HG03066 (cell line): ENCODE data around the gene DYRK1B.
"Not testable (repeated sequence)": the region's sequence is repeated elsewhere in the genome, so short reads cannot be mapped to it uniquely, and the experiment has no call there.

Experiments
- ATAC-seq: cut with Tn5 transposase; IDR thresholded peaks from one replicate; pipeline ENCODE4 v1.9.1; 2021; ENCODE audit warnings: low read depth; ENCODE audit not compliant: unreplicated experiment

DYRK1B gene

GRCh38 chr19:39814111-39814510 lies 19.9 kb downstream of the DYRK1B start:
- ATAC-seq: not testable (repeated sequence)

GRCh38 chr19:39813264-39813993 lies 20.5 kb downstream of the DYRK1B start:
- ATAC-seq: no peak

GRCh38 chr19:39811064-39811463 lies 22.9 kb downstream of the DYRK1B start:
- no peak for ATAC-seq

GRCh38 chr19:39810424-39810823 lies 23.5 kb downstream of the DYRK1B start:
- no peak for ATAC-seq

GRCh38 chr19:39809368-39809767 lies 24.6 kb downstream of the DYRK1B start:
- ATAC-seq: no peak

- not testable (repeated sequence) for ATAC-seq
Observed at GRCh38 chr19:39808688-39809087, 25.3 kb downstream of the DYRK1B start.

GRCh38 chr19:39807846-39808364 lies 26.1 kb downstream of the DYRK1B start:
- no peak for ATAC-seq

- ATAC-seq: no peak
Observed at GRCh38 chr19:39805104-39805503, 28.9 kb downstream of the DYRK1B start.

- ATAC-seq: no peak
Observed at GRCh38 chr19:39802958-39803357, 31.0 kb downstream of the DYRK1B start.

GRCh38 chr19:39797083-39797482 lies 36.9 kb downstream of the DYRK1B start:
- ATAC-seq: no peak

GRCh38 chr19:39796000-39796498 lies 37.9 kb downstream of the DYRK1B start:
- no peak for ATAC-seq

- ATAC-seq: no peak
Observed at GRCh38 chr19:39795001-39795400, 39.0 kb downstream of the DYRK1B start.

- no peak for ATAC-seq
Observed at GRCh38 chr19:39792999-39793546, 40.9 kb downstream of the DYRK1B start.

- no peak for ATAC-seq
Observed at GRCh38 chr19:39788244-39788643, 45.7 kb downstream of the DYRK1B start.

- ATAC-seq: no peak
Observed at GRCh38 chr19:39780894-39781293, 53.1 kb downstream of the DYRK1B start.

GRCh38 chr19:39778763-39779162 lies 55.2 kb downstream of the DYRK1B start, which contains the start of gene LEUTX:
Gene LEUTX (plus strand): TSS chr19:39778854. CDS start chr19:39778921, 67 bp downstream.
- no peak for ATAC-seq
